GM12872 (cell line): ENCODE results near the gene MYCBPAP.

Source experiments
- TF ChIP-seq, protein P1 (sequence below): IDR thresholded peaks from 3 replicates; pipeline ENCODE4 v1.5.1; 2011; ENCODE audit warnings: low read depth, mild to moderate bottlenecking, low read length, moderate library complexity; ENCODE audit not compliant: insufficient read depth

MYCBPAP gene

DNA sequence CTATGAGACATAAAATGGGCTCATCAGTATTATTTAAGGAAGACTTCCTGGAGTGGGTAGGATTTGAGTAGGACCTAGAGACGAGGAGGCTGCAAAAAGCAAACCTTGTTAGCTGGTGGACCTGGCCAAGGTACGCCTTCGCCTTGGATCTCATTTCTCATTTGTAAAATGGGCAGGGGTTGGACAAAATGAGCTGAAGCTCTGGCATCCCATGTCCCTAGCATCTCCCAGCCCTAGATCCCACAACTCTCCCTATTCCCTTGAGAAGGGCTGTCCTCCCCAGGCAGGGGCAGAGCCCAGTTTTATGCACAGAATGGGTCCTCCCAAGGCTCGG lies 38.4 kb downstream of the MYCBPAP start:
- TF ChIP-seq, protein P1, sequence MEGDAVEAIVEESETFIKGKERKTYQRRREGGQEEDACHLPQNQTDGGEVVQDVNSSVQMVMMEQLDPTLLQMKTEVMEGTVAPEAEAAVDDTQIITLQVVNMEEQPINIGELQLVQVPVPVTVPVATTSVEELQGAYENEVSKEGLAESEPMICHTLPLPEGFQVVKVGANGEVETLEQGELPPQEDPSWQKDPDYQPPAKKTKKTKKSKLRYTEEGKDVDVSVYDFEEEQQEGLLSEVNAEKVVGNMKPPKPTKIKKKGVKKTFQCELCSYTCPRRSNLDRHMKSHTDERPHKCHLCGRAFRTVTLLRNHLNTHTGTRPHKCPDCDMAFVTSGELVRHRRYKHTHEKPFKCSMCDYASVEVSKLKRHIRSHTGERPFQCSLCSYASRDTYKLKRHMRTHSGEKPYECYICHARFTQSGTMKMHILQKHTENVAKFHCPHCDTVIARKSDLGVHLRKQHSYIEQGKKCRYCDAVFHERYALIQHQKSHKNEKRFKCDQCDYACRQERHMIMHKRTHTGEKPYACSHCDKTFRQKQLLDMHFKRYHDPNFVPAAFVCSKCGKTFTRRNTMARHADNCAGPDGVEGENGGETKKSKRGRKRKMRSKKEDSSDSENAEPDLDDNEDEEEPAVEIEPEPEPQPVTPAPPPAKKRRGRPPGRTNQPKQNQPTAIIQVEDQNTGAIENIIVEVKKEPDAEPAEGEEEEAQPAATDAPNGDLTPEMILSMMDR = no peak

DNA sequence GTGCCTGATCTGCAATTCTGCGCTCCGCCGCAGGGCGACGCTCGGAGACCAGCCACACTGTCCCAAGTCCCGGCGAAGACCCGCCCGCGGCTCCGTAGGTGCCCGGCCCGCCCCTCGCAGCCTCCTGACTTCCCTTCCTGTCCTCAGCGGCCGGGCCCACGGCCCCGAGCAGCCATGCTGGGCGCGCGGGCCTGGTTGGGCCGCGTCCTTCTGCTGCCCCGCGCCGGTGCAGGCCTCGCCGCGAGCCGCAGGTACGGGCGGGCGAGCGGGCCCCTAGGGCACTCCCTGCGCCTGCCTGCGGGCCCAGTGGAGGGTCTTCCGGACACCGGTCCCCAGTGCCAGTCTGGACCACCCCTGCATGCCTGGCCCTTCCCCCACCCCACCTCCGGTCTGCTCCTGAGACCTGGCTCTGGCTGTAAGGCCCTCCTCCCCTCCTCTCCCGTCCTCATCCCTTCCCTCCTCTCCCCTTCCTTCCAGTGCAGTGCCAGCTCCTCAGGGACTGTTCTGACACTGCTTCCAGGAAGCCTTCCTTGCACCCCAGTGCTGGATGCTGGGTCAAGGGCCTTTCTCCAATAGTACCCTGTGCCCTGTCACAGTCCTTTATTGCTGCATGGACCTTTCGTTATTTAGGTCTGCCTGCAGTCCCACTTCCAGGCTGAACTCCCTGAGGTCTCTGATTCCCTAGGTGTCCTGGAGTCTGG lies 38.9 kb downstream of the MYCBPAP start, which contains the start of gene SPATA20:
SPATA20 (plus strand) TSS at position 140 of the 701 bp plus-strand sequence; CDS start at position 175, 35 bp downstream.
- TF ChIP-seq, protein P1 = peak; percentile 99

DNA sequence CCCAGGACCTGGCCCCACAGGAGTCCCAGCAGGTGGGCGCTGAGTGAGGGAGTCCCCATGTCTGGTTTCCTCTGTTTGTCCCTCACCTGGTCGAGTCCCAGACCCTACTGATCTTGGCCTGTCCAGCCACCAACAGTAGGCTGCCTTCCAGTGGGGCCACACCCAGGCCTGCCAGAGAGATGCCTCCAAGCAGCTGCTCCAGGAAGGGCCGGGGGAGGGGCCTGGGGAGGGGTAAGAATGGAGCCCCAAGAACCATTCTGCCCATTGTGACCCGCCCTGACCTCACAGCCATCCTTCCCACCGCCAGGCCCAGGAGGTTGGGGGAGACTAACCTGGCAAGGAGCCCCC lies 39.5 kb downstream of the MYCBPAP start:
- TF ChIP-seq, protein P1 = no peak

DNA sequence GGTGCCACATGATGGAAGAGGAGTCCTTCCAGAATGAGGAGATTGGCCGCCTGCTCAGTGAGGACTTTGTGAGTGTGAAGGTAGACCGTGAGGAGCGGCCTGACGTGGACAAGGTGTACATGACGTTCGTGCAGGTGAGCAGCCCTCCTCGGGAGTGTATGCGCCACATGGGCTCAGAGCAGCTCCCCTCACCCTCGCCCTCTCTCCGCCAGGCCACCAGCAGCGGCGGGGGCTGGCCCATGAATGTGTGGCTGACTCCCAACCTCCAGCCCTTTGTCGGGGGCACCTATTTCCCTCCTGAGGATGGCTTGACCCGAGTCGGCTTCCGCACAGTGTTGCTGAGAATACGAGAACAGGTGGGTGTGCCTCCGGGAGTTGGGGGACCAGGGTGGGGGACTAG lies 40.6 kb downstream of the MYCBPAP start:
- TF ChIP-seq, protein P1 = no peak

DNA sequence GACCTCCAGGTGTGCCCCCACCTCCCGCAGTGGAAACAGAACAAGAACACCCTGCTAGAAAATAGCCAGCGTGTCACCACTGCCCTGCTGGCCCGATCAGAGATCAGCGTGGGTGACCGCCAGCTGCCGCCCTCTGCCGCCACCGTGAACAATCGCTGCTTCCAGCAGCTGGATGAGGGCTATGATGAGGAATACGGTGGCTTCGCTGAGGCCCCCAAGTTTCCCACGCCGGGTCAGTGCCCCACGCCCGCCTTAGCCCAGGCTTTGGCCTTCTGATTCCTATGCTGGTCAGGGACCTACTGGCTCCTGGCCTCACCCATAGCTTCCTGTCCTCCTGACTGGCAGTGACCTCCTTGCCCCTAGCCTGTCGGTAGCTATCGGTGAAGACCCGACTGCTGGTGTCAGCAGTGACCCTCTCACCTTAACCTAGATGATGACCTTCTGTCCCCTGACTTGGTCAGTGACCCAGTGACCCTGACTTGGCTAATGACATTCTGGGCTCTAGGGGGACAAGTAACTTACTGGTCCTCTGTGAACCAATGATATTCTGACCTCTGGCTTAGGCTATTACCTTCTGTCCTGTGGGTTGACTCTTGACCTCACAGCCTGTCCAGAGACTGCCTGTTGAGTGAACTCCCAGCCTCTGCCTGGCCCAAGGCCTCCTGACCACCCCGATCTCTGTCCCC lies 41.2 kb downstream of the MYCBPAP start:
- TF ChIP-seq, protein P1 = no peak

DNA sequence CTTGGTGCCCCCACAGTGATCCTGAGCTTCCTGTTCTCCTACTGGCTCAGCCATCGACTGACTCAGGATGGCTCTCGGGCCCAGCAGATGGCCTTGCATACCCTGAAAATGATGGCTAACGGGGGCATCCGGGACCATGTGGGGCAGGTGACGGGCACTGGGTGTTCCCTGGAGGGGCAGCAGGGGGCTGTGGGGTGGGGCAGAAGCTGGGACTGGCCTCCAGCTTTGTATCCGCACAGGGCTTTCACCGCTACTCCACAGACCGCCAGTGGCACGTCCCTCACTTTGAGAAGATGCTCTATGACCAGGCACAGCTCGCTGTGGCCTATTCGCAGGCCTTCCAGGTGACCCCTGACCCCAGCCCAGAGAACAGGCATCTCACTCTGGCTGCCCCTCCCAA lies 41.7 kb downstream of the MYCBPAP start:
- TF ChIP-seq, protein P1 = no peak

DNA sequence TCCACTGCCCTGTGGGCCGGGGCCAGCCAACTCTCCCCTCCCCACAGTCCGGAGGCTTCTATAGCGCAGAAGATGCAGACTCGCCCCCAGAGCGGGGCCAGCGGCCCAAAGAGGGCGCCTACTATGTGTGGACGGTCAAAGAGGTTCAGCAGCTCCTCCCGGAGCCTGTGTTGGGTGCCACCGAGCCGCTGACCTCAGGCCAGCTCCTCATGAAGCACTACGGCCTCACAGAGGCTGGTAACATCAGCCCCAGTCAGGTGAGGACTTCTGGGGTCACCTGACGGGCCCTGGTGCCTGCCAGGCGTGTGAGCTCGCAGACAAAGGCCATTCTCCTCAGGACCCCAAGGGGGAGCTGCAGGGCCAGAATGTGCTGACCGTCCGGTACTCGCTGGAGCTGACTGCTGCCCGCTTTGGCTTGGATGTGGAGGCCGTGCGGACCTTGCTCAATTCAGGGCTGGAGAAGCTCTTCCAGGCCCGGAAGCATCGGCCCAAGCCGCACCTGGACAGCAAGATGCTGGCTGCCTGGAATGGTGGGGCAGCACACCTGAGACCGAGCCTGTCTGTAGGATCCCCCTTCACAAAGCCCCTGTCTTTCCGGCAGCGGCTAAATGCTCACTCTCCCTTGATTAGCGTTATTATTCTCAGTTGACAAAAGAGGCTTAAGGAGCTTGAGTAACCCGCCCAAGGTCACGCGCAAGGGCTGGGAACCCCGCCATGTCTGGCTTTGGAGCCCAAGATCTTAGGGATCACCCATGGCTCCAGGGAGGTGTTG lies 42.6 kb downstream of the MYCBPAP start:
- TF ChIP-seq, protein P1 = peak; percentile 60; the same call in 2 of the 3 replicates
